HG03064 (cell line): ENCODE data around the gene BBS12.
A peak's percentile ranks its signal among the peaks of the same experiment; 100 is the strongest.

Source experiments
- ATAC-seq: cut with Tn5 transposase; IDR thresholded peaks from one replicate; pipeline ENCODE4 v1.9.1; 2021; ENCODE audit warnings: low read depth; ENCODE audit not compliant: unreplicated experiment

The BBS12 gene

DNA sequence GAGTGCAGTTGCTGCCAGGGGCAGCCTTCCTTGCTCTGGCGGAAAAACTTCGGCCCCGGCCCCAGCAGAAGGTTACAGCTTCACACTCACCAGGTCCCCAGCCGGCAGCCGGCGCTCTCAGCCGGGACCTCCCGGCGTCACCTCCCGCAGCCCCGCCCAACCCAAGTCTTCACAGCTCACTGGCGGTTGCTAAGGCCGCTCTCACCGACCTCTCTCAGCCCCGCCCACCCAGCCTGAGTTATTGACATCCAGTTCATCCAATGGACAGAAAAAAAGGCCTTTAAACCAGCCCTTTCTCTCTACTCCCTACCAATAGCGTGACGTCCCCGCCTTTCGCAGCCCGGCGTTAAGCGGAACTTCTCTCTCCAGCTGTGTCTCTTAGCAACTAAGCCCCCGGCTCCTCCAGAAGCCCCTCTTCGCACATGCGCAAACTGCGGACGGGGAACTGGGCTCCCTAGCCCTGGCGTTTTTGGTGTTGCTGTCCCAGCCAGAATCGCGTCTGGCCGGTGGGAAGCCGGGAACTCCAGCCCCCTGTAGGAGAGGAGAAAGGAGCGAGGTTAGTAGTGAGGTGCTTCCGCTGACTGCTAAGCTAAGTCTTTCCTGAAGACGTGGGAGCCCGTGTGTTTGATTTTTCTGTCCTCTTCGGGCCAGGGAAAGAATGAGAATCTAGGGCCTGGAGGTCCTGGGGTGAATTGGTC is at the start of gene BBS12:
TSS of gene BBS12 (plus strand) at position 376 of the 698 bp plus-strand sequence. CDS start 9,189 bp downstream, outside the sequence.
- peak; percentile 100 for ATAC-seq

DNA sequence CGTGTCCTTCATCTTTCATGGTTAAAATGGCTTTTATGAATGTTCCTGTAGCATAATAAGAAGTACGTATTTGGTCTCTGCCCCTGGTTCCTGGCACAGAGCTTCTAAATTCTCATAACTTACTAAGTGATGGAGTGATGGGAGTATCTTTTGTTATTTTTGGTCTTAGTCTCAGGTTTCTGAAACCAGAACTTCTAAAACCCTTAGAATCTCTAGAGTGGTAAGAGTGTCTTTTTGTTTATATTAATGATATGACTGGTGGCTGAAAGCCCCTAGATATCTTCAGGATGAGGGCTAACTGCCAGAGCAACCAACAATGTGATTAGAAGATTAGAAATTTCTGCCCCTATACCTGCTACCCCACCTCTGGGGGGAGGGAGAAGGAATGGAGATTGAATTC is 45.8 kb upstream of the BBS12 start:
- ATAC-seq: no peak

DNA sequence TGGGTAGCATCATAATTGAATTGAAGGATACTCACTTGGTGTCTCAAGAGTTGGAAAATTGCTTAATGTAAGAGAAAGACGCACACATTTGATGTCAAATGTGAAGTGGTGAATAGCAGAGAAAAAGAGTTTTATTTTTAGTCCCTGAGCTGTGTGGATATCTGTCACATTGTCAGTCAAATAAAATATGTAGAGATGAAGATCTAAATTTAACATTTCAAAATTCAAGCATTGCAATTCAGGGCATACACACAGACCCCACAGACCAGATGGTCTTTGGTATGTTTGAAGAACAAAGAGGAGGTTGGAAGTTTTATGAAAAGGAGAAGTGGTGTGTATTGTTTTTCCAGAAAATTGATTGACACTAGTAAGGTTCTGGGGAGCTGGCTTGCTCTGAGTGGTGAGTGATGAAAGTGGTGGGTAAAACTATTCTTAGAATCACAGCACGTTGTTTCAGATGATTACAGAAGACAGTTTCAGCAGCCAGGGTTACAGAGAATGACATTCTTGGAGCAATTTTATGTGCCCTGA is 44.9 kb upstream of the BBS12 start:
- ATAC-seq: no peak

DNA sequence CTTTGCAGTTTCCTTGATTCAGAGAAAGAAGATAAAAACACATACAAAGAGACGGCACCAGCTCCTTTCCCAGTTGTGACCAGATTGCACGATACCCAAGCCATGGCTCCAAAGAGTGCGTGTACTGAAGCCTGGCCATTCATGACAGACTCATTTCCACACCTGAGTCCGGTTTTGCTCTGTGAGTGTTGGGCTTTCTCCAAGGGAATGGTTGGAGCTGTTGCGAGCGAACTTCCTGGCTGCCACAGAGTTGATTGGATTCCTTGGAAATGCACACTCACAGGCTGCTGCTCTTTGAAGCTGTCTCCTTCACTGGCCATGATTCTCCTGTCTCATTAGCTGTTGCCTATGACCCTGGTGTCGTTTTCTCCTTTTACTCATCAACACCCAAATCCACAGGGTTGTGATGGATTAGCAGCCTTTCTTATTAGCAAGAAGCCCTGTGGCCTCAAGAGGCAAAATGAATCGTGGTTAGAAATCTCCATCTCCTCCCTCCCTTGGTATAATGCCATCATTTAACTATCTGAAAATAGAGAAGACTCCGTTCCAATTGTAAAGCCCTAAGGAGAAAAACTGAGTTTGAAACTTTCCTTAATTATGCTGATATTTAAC is 43.9 kb upstream of the BBS12 start:
- ATAC-seq: no peak

DNA sequence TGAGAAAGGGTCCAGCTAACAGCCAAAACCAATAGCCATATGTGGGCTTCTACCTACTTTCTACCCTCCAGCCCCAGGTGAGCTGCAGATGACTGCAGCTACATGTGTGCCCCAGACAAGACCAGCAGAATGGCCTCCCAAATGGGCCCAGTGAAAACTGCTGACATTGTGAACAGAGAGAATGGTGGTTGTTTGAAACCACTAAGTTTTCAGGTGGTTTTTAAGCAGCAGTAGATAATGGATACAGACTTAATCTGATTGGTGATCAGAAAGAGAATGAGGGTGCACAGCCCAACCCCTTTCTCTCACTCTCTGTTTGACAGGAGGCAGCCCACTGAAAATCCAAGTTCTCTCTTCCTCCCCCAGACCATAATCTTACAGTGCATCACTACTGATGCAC is 42.5 kb upstream of the BBS12 start:
- ATAC-seq: peak; percentile 82

DNA sequence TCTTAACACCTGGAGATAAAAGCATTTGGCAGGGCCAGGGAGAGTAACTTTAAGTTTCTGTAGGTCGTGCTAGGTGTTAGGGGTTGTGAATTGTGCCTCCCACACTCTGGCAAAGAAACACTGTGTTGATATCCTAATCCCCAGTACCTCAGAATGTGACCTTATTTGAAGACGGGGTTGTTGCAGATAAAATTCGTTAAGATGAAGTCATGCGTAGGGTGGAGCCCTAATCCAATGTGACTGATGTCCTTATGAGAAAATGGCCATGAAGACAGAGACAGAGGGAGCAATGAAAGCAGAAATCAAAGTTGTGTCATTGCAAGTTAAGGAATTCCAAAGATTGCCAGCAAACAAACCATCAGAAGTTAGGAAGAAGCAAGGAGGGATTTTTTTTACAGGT is 40.5 kb upstream of the BBS12 start:
- no peak for ATAC-seq

DNA sequence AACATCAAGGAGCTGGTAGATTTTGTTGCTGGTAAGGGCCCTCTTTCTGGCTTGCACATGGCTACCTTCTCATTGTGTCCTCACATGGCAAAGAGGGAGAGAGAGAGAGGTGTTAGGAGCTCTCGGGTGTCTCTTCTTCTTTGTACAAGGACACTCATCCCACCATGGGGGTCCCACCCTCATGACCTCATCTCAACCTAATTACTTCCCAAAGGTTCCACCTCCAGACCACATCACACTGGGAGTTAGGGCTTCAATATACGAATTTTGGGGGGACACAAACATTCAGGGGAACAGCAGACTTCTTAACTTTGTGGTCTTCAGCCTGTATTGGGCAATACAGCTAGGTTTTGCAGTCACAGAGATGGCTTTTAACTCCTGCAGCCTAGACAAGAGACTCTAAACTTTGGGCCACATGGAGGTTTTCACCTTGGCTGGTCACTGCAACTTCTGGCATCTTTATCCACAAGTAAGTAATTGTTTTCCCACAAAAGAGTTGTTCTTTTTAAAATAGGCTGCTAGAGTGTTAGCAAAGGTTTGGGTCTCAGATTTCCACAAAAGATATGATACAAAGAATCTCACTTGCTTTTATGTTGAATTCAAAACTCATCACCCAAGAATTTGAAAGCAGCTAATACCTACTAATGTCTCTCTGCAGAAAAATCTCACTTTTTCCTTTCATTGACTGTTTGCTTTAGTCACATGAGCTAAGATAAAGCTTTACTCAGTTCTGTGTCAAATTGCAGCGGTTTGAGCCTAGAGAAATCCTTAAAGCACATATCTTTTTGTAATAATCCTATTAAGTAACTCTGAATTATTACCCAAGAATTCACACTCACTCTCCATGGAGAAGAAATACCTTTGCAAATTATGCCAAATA is 39.6 kb upstream of the BBS12 start:
- ATAC-seq: no peak

DNA sequence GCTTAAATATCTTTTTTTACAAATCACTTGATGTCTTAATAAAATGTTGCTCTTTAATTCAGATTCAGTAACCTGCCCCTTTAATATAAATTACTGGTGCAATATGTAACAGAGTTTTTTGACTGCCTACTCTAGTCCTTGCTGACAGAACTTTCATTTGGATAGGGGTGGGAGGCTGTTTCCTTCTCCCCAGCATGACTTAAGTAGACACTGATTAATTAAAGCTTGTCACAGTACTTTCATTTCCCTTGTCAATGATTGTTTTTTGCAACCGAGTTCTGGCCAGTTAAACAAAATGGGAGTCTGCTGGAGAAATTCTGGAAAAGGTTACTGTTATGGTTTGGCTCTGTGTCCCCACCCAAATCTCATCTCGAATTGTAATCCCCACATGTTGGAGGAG is 37.3 kb upstream of the BBS12 start:
- ATAC-seq: no peak

DNA sequence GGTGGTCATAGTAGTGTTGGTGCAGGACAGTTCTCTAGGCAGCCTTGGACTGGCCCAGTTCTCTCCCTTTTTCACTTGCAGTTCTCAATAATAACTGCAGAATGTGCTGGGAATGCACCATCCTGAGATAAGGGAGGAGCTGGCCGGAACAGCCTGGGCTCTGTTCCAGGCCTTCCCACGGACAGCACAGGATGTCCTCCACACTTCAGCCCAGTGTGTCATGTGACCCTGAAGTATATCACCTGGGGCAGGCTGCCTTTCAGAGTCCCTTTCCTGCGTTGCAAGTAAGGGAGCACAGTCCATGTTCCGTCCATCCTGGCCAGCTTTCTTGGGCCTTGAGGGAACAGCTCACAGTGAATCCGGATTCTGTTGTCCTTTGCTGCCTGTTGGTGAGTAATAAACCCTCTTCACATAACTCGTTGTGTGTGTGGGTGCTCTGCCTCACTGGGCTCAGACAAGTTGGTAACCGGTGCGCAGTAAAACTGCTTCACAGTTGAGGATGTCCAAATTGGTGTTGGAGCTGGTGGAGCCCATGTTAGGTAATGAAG is 32.3 kb upstream of the BBS12 start:
- no peak for ATAC-seq

DNA sequence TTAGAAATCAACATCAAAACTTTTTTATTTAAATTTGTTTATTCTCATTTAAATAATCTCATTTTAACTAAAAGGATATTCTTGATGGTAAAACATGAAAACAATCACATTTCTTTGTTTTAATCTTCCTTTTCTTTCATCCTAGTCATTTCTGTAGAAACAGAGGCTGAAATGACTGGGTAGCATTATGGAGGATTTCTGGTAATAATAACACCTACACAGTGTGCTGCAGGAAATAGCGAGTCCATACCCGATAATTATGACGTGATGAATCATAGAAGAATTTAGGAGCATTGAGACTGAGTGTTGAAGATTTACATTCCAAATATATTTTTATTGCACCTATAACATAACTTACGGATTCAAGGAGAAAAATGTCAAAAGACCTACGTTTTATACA is 31.4 kb upstream of the BBS12 start:
- ATAC-seq: no peak

DNA sequence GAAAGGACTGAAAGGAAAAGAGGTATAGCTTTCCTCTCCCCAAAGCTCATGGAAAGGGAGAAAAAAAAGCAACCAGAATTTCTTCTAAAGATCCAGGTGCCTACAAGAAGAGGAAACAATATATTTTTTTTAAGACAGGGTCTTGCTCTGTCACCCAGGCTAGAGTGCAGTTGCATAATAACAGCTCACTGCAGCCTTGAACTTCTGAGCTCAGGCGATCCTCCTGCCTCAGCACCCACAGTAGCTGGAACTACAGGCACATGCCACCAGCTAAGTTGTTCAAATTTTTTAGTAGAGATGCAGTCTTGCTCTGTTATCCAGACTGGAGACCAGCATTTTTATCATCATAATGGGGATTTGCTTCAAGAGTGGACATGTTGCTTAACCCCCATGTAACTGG is 30.5 kb upstream of the BBS12 start:
- no peak for ATAC-seq

DNA sequence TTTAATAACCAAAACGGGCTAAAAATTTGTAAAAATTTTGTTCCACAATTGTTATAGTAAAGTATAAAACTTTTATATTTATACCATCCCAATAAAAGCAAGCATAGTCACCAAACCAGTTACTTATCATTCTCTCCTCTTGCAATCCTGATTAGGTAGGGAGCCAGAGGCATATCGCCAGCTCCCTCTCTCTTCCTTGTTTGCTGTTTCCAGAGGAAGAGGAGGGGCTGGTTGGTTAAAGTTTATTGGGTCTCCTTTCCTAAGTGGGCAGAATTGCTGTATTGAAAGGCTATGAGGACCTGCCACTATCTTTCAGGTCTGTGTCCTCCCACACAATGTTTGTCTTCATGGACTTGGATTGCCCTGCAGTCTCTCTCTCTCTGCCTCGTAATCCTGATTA is 29.6 kb upstream of the BBS12 start:
- ATAC-seq: no peak

DNA sequence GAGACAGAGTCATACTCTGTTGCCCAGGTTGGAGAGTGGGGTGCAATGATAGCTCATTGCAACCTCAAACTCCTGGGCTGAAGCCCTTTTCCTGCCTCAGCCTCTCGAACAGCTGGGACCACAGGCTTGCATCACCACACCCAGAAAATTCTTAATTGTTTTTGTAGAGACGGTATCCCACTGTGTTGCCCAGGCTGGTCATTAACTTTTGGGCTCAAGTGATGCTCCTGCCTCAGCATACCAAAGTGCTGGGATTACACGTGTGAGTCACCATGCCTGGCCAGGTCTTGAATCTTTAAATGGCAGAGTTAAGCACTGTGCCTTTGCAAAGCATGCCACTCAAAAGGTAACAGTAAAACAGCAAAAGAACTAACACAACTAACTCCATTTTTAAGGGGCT is 28.6 kb upstream of the BBS12 start:
- ATAC-seq: no peak

DNA sequence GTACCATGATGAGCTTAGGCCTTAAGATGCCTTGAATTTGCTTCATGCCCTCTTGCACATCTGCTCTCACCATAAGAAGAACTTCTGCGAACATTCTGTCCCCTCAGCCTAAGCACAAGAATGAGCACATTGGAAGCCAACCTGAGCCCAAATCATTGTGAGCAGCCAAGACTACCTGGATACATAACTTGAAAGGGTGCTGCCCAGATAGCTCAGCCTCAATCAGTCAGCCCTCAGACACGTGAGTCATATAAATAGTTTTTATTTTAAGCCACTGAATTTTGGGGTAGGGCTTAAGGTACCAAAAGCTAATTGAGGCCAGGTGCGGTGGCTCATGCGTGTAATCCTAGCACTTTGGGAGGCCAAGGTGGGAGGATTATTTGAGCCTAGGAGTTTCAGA is 27.5 kb upstream of the BBS12 start:
- ATAC-seq: no peak

DNA sequence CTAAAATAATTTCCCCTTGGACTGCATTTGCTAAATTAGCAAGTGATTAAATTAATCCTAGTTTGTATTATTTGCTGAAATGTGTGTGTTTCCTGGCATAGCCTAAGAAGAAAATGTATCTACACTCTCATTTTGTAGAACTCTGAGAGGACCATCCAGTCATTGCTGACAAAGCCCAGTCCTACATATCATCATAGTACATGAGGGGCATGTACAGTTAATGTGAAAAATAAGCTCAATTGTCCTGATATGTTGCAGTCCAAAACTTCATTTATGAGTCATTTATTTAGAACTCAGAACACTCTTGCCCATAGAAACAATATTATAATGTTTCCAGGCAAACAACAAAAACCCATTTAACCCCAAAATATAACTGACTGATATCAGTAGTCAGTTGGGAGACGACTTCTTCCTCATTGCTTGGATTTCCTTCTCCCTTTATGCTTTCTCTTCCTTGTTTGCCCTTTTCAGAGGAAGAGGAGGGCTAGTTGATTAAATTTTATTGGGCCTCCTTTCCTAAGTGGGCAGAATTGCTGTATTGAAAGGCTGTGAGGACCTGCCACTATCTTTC is 26.9 kb upstream of the BBS12 start:
- ATAC-seq: no peak

DNA sequence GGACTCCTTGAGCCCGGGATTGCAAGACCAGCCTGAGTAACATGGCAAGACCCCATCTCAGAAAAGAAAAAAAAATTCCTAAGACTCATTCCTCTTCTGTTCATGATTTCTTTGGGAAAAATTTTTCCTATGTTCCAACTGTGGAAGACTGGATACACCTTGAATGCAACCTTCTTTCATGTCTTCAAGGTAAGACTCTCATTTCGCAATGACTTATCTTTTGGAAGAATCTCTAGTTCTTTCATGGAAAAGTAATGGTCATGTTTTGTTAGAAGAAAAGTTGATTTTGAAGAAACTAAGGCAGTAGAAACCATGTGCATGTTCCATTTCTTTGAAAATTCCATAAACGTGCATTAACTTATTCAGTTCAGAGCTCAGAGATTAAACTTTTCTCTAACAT is 26.0 kb upstream of the BBS12 start:
- no peak for ATAC-seq

DNA sequence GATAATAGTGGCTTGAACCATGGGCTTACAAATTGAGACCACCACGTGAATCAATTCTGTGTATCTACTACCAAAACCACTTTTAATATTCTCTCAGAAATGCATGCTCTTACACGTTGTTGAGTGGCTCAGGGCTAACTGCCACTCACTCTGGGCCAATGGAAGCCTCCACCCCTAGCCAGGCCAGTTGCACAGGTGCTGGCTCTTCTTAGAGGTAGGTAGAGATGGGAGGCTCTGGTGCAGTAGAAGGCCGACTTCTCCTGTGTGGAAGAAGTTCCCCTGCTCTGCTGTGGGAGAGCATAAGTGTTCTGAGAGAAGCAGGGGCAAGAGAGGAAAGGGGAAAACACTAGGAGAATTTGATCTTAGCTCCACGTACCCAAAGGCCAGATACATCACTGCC is 25.0 kb upstream of the BBS12 start:
- no peak for ATAC-seq

DNA sequence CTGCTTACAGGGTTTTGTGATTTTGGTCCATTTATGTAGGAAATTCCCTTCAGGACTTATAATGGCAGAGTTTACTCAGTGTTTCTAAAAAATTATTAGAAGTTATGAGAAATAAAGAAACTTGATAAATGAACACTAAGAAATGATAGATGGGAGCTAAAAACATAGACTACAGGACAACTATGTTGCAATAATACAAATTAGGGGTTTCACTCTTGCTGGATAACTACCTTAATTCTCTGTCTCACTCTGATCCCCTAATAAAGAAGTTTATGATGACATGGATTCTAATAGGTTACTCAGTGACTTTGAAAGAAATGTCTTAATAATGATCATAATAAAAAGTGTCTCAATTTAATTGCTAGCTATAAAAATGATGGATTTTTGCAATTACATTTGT is 23.3 kb upstream of the BBS12 start:
- ATAC-seq: no peak

DNA sequence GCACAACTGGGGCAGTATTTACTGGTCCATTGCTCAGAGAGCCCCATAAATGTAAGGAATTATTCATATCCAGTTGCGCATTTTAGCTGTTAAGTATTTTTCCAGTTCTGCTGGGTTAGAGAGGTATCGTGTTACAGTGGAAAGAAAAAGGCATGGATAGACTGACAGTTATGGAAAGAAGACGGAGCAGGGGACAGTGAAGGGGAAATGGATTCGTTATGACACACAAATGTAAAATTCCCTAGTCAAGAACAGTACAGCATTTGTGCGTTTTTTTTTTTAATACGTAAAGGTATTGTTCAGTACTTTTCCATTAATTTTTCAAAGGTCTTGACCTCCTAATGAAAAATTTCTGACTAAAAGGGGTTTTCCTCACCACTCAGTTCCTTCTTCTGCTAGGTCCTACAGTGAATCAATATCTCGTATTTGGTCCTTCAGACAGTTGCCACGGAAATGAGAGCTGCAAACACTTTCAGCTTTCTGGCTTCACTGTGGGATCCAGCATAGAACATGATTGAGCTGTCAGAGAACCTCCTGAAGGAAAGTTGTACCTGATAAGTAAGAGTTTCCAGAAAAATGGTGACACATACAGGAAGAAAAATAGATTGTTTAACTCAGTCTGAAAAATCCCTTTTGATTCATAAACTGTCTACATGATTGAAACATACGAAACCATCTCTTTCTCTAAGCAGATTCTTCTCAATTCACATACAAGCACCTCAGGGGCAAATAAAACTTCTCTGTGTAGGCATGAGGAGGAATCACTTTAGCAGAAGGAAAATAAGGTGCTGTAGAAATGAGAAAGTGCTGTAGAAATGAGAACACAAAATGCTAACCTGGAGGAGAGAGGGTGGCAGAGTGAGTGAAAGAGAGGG is 21.8 kb upstream of the BBS12 start:
- no peak for ATAC-seq

DNA sequence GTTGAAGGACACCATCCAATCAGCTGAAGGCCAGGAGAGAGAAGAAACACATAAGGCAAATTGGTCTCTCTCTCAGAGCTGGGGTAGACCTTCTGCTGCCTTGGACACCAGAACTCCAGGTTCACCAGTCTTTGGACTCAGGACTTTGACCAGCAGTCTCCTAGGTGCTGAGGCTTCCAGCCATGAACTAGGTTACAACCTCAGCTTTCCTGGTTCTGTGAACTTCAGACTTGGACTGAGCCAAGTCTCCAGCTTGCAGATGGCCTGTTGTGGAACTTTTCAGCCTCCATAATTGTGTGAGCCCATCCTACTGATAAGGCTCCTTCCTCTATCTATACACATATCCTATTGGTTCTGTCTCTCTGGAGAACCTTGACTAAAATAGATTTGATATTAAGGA is 20.6 kb upstream of the BBS12 start:
- ATAC-seq: no peak
